HepG2 (cell line): ENCODE data around the gene KIAA0930. TPM values are rescaled to one million over a fixed set of nuclear protein-coding genes. Genes with fewer than 3 reads are reported as not detected.

ENCODE experiments used
- CHCHD3 ChIP-seq: sonication (generic); formaldehyde crosslinking; IDR thresholded peaks from 2 replicates; pipeline ENCODE4 v1.8.0; 2022; ENCODE audit warnings: mild to moderate bottlenecking, missing genetic modification reagents, moderate library complexity
- ELF1 ChIP-seq: sonication (generic); formaldehyde crosslinking; IDR thresholded peaks from 2 replicates; pipeline ENCODE4 v1.4.0; 2020; ENCODE audit warnings: missing genetic modification reagents
- HOXA3 ChIP-seq: sonication (generic); formaldehyde crosslinking; IDR thresholded peaks from 2 replicates; pipeline ENCODE4 v1.5.0; 2020; ENCODE audit warnings: missing genetic modification reagents
- MTERF4 ChIP-seq: sonication (generic); formaldehyde crosslinking; IDR thresholded peaks from 2 replicates; pipeline ENCODE4 v1.8.0; 2023; ENCODE audit warnings: mild to moderate bottlenecking, missing genetic modification reagents
- MYPOP ChIP-seq: sonication (generic); formaldehyde crosslinking; IDR thresholded peaks from 2 replicates; pipeline ENCODE4 v1.8.1; 2023; ENCODE audit warnings: mild to moderate bottlenecking, moderate library complexity, missing genetic modification reagents
- NR0B2 ChIP-seq: sonication (generic); formaldehyde crosslinking; IDR thresholded peaks from 2 replicates; pipeline ENCODE4 v1.4.0; 2020; ENCODE audit warnings: mild to moderate bottlenecking, missing genetic modification reagents
- RFX1 ChIP-seq: fragments of 450-650 bp; IDR thresholded peaks from 2 replicates; pipeline ENCODE4 v1.6.1; 2017
- SOX13 ChIP-seq, 3 experiments: fragments of 450-650 bp in 1 of 3; sonication (generic) in 1 of 3; formaldehyde crosslinking in 1 of 3; IDR thresholded peaks in 2 of 3; conservative IDR thresholded peaks in 1 of 3; 2 replicates each; pipeline versions ENCODE4 v1.5.0 to v1.6.1; 2016 to 2020; ENCODE audit warnings: antibody characterized with exemption in 1 of 3, mild to moderate bottlenecking in 1 of 3, missing compliant biosample characterization in 1 of 3, missing genetic modification reagents in 1 of 3, moderate library complexity in 1 of 3
- TP53 ChIP-seq: sonication (generic); formaldehyde crosslinking; conservative IDR thresholded peaks from 2 replicates; pipeline ENCODE4 v1.4.0; 2020; ENCODE audit warnings: missing genetic modification reagents
- ZNF124 ChIP-seq: sonication (generic); formaldehyde crosslinking; IDR thresholded peaks from 2 replicates; pipeline ENCODE4 v1.4.0; 2020; ENCODE audit warnings: missing genetic modification reagents
- ZNF138 ChIP-seq: sonication (generic); formaldehyde crosslinking; IDR thresholded peaks from 2 replicates; pipeline ENCODE4 v1.5.0; 2020; ENCODE audit warnings: mild to moderate bottlenecking, low read depth, missing genetic modification reagents
- ZNF367 ChIP-seq: sonication (generic); formaldehyde crosslinking; IDR thresholded peaks from 2 replicates; pipeline ENCODE4 v1.4.0; 2020; ENCODE audit warnings: missing genetic modification reagents, borderline replicate concordance
- ZNF496 ChIP-seq: sonication (generic); formaldehyde crosslinking; IDR thresholded peaks from 2 replicates; pipeline ENCODE4 v1.8.1; 2023; ENCODE audit warnings: mild to moderate bottlenecking, moderate library complexity, missing genetic modification reagents; ENCODE audit not compliant: insufficient replicate concordance
- ZNF501 ChIP-seq: sonication (generic); formaldehyde crosslinking; IDR thresholded peaks from 2 replicates; pipeline ENCODE4 v1.5.1; 2020; ENCODE audit warnings: mild to moderate bottlenecking, moderate library complexity, missing genetic modification reagents
- ZNF598 ChIP-seq: sonication (generic); formaldehyde crosslinking; IDR thresholded peaks from 2 replicates; pipeline ENCODE4 v1.5.1; 2020; ENCODE audit warnings: mild to moderate bottlenecking, missing genetic modification reagents, borderline replicate concordance
- ZNF605 ChIP-seq: sonication (generic); formaldehyde crosslinking; IDR thresholded peaks from 2 replicates; pipeline ENCODE4 v1.8.0; 2022; ENCODE audit warnings: mild to moderate bottlenecking, missing genetic modification reagents
- ZNF615 ChIP-seq: sonication (generic); formaldehyde crosslinking; IDR thresholded peaks from 2 replicates; pipeline ENCODE4 v1.5.0; 2020; ENCODE audit warnings: mild to moderate bottlenecking, missing genetic modification reagents, borderline replicate concordance
- ZNF670 ChIP-seq: sonication (generic); formaldehyde crosslinking; IDR thresholded peaks from 2 replicates; pipeline ENCODE4 v1.8.0; 2022; ENCODE audit warnings: mild to moderate bottlenecking, missing genetic modification reagents, borderline replicate concordance
- ZNF782 ChIP-seq: sonication (generic); formaldehyde crosslinking; IDR thresholded peaks from 2 replicates; pipeline ENCODE4 v1.4.0; 2020; ENCODE audit warnings: missing genetic modification reagents, mild to moderate bottlenecking, borderline replicate concordance
- polyA plus RNA-seq, 8 experiments: library from polyadenylated mRNA; depleted of rRNA in 3 of 8; stranded (reverse) in 7 of 8; unstranded in 1 of 8; fragments of >200 nt; fragmentation: Illumina TruSeq in 4 of 8; extraction: Trizol in 4 of 8; gene quantifications; 2 replicates each; pipeline versions ENCODE4 v1.2.1 to v1.2.3, GENCODE V29; 2011 to 2016; ENCODE audit warnings: low read depth in 4 of 8, missing spikeins in 1 of 8, mixed read lengths in 1 of 8; ENCODE audit not compliant: insufficient read depth in 1 of 8
- total RNA-seq, 5 experiments: library from RNA; depleted of rRNA; stranded (reverse); fragments of >200 nt; fragmentation: Illumina TruSeq; extraction: Trizol; gene quantifications; 2 replicates each; pipeline ENCODE4 v1.2.3, GENCODE V29; 2016; ENCODE audit warnings: low read depth in 1 of 5
- TF ChIP-seq, protein P1 (sequence below): IDR thresholded peaks from 2 replicates; pipeline ENCODE4 v1.6.1; 2016

KIAA0930 gene
- total and polyA plus RNA-seq, 2 of the 13 experiments (the other 11 are each of a cell fraction or from before 2014, with no cell fraction given): 27.0 to 38.2 TPM

DNA sequence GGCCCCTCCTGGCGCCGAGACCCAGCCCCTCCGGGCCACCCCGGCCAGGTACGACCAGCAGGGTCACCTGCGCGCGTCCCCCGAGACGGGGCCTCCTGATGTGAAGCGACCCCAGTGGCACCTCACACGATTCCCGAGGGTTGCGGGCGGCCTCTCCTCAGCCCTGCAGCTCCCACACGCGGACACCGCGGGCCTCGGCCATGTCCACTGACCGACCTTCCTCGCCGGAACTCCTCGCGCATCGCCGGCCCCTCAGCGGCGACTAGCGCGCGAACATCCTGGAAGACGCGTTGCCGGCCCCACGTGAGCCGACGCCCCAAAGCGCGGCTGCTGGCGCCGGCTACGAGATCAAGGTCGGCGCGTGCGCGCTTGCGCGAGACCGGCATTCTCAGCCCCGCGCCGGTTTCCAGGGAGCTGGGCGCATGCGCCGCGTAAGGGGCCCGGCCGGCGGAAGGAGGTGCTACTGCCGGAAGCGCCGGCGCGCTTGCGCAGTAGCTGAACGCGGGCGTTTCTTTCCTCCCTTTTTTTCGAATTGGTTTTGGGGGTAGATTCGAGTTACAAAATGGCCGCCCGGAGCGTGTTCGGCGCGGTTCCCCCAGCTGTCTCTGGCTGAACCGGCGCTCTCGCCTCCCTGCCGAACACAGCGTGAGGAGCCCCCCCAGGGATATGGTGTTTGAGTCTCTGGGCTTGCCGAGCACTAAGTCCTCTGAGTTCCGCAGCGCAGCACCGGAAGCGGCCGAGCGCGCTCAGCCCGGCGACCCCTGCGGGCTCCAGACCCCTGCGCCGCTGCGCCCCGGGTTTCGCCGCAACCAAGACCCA lies 77.0 kb downstream of the KIAA0930 start, which contains the start of gene NUP50 (continued):
- TF ChIP-seq ZNF598 (0 out of 2 replicates have a peak, but pooled peaks have one; percentile 91), SOX13 (IDR thresholded peaks at IDR 0.05) (no peak), SOX13 (CRISPR knock-in tag; conservative IDR thresholded peaks at IDR 0.05 in 1 of 2, IDR thresholded peaks at IDR 0.05 in 1 of 2) (peak in 1 of 2 experiments; percentile 62; a peak in 2 of 4 replicates), HOXA3 (peak; percentile 93), ZNF605 (CRISPR knock-in tag) (peak; percentile 85), CHCHD3 (peak; percentile 96), ZNF138 (CRISPR knock-in tag) (peak; percentile 92; the same call in 1 of the 2 replicates), ZNF124 (CRISPR knock-in tag) (no peak), ZNF367 (CRISPR knock-in tag) (no peak; the same call in 1 of the 2 replicates), MTERF4 (CRISPR knock-in tag) (peak; percentile 92), NR0B2 (CRISPR knock-in tag) (peak; percentile 97), ZNF615 (no peak), ZNF782 (peak; percentile 69; the same call in 1 of the 2 replicates), ZNF670 (no peak; the same call in 1 of the 2 replicates), ZNF501 (CRISPR knock-in tag) (peak; percentile 95), ZNF496 (CRISPR knock-in tag) (no peak), RFX1 (no peak; the same call in 1 of the 2 replicates), ELF1 (peak; percentile 75), TP53 (CRISPR knock-in tag) (no peak), MYPOP (CRISPR knock-in tag) (peak; percentile 85)
- TF ChIP-seq, protein P1, sequence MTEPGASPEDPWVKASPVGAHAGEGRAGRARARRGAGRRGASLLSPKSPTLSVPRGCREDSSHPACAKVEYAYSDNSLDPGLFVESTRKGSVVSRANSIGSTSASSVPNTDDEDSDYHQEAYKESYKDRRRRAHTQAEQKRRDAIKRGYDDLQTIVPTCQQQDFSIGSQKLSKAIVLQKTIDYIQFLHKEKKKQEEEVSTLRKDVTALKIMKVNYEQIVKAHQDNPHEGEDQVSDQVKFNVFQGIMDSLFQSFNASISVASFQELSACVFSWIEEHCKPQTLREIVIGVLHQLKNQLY: no peak
